Measurements from ENCODE around the gene COMMD1.

DNA sequence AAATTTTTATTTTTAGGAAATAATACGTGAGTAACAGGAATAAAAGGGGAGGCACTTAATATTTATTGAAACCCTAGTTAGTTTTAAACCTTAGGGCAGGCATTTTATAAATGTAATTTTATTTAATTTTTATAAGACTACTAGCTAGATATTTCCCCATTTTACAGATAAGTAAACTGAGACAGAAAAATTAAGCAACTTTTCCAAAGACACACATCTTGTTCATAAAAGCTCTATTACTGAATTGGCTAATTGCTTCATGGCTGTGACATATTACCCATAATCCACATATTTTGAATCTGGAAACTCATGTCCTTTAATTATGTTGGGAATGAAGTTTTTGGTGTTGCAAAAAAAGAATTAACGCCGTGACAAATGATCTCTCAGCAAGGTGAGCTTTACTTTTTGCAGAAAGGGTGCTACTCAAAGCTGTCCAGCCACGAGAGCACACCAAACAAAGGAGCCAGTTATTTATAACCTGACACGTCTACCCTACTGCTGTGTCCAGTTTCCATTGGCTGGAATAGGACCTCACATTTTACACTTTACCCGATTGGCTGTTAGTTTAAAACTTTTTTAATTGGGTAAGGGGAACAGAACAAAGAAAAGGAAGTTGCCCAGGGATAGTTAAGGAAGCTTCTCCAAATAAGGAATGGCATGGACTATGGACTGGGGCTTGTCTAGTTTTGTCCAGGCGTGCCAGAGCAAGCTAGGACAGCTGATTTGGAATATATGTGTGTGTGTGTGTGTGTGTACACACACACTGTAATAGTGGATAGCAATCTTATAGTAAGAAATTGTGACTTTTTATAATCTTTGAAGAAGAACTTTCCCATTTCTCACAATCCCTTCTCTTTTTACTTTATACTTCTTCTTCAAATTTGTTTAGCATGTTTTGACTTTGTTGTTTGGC, 54.2 kb downstream of the COMMD1 start:
- TF ChIP-seq, protein P1, sequence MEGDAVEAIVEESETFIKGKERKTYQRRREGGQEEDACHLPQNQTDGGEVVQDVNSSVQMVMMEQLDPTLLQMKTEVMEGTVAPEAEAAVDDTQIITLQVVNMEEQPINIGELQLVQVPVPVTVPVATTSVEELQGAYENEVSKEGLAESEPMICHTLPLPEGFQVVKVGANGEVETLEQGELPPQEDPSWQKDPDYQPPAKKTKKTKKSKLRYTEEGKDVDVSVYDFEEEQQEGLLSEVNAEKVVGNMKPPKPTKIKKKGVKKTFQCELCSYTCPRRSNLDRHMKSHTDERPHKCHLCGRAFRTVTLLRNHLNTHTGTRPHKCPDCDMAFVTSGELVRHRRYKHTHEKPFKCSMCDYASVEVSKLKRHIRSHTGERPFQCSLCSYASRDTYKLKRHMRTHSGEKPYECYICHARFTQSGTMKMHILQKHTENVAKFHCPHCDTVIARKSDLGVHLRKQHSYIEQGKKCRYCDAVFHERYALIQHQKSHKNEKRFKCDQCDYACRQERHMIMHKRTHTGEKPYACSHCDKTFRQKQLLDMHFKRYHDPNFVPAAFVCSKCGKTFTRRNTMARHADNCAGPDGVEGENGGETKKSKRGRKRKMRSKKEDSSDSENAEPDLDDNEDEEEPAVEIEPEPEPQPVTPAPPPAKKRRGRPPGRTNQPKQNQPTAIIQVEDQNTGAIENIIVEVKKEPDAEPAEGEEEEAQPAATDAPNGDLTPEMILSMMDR (IDR thresholded peaks at IDR 0.05): no peak
- no peak for TF ChIP-seq POLR2A (IDR thresholded peaks at IDR 0.05)

All from thyroid gland (tissue), 4 donors.